ENCODE data around the gene DBF4B.

- TF ChIP-seq, protein P1, sequence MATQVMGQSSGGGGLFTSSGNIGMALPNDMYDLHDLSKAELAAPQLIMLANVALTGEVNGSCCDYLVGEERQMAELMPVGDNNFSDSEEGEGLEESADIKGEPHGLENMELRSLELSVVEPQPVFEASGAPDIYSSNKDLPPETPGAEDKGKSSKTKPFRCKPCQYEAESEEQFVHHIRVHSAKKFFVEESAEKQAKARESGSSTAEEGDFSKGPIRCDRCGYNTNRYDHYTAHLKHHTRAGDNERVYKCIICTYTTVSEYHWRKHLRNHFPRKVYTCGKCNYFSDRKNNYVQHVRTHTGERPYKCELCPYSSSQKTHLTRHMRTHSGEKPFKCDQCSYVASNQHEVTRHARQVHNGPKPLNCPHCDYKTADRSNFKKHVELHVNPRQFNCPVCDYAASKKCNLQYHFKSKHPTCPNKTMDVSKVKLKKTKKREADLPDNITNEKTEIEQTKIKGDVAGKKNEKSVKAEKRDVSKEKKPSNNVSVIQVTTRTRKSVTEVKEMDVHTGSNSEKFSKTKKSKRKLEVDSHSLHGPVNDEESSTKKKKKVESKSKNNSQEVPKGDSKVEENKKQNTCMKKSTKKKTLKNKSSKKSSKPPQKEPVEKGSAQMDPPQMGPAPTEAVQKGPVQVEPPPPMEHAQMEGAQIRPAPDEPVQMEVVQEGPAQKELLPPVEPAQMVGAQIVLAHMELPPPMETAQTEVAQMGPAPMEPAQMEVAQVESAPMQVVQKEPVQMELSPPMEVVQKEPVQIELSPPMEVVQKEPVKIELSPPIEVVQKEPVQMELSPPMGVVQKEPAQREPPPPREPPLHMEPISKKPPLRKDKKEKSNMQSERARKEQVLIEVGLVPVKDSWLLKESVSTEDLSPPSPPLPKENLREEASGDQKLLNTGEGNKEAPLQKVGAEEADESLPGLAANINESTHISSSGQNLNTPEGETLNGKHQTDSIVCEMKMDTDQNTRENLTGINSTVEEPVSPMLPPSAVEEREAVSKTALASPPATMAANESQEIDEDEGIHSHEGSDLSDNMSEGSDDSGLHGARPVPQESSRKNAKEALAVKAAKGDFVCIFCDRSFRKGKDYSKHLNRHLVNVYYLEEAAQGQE (IDR thresholded peaks at IDR 0.05): no peak
- TF ChIP-seq CTCF (IDR thresholded peaks at IDR 0.05; ENCODE audit: low read depth, low read length, missing input control) (no peak), EGR1 (IDR thresholded peaks at IDR 0.05; ENCODE audit: low read depth in 2 of 2) (no peak), YY1 (IDR thresholded peaks at IDR 0.05) (no peak), RAD21 (IDR thresholded peaks at IDR 0.05) (no peak), TAF1 (conservative IDR thresholded peaks at IDR 0.05) (no peak), SP1 (IDR thresholded peaks at IDR 0.05) (no peak)
These were observed 87.5 kb downstream of the DBF4B start for GRCh38 chr17:44795928-44796327.

Measured in liver (tissue), 3 donors.